HepG2 (cell line): ENCODE data around the gene GSTP1. TPM values are rescaled to one million over a fixed set of nuclear protein-coding genes. Genes with fewer than 3 reads are reported as not detected.
A peak's percentile ranks its signal among the peaks of the same experiment; 100 is the strongest.

Experiments used
- EZH2 ChIP-seq: conservative IDR thresholded peaks from 2 replicates; pipeline ENCODE4 v1.6.1; 2012; ENCODE audit warnings: mild to moderate bottlenecking, low read depth, low read length, moderate library complexity
- MAZ ChIP-seq, 2 experiments: sonication (generic) in 1 of 2; formaldehyde crosslinking in 1 of 2; IDR thresholded peaks; 2 replicates each; pipeline versions ENCODE4 v1.5.0 to v1.6.1; 2012 to 2020; ENCODE audit warnings: low read depth in 2 of 2, mild to moderate bottlenecking in 2 of 2, borderline replicate concordance in 1 of 2, improper control_type of control experiment in 1 of 2, low read length in 1 of 2, missing genetic modification reagents in 1 of 2, moderate library complexity in 1 of 2
- MLX ChIP-seq: IDR thresholded peaks from 2 replicates; pipeline ENCODE4 v1.6.1; 2016
- MZF1 ChIP-seq: sonication (generic); formaldehyde crosslinking; IDR thresholded peaks from 2 replicates; pipeline ENCODE4 v1.8.1; 2023; ENCODE audit warnings: mild to moderate bottlenecking, missing genetic modification reagents, borderline replicate concordance
- RARG ChIP-seq: sonication (generic); formaldehyde crosslinking; IDR thresholded peaks from 2 replicates; pipeline ENCODE4 v1.4.0; 2020; ENCODE audit warnings: low read depth, mild to moderate bottlenecking, missing genetic modification reagents
- SMARCE1 ChIP-seq: fragments of 450-650 bp; IDR thresholded peaks from 2 replicates; pipeline ENCODE4 v1.6.1; 2017; ENCODE audit warnings: borderline replicate concordance
- SNAPC4 ChIP-seq: sonication (generic); formaldehyde crosslinking; IDR thresholded peaks from 2 replicates; pipeline ENCODE4 v1.4.0; 2020; ENCODE audit warnings: mild to moderate bottlenecking, missing genetic modification reagents
- STAT5B ChIP-seq: sonication (generic); formaldehyde crosslinking; IDR thresholded peaks from 2 replicates; pipeline ENCODE4 v1.4.0; 2020; ENCODE audit warnings: missing genetic modification reagents
- ZBTB38 ChIP-seq: sonication (generic); formaldehyde crosslinking; IDR thresholded peaks from 2 replicates; pipeline ENCODE4 v1.5.1; 2020; ENCODE audit warnings: mild to moderate bottlenecking, missing genetic modification reagents
- ZKSCAN8 ChIP-seq: IDR thresholded peaks from 2 replicates; pipeline ENCODE4 v1.6.1; 2016; ENCODE audit warnings: borderline replicate concordance, missing genetic modification reagents, missing compliant biosample characterization
- ZNF142 ChIP-seq: sonication (generic); formaldehyde crosslinking; IDR thresholded peaks from 2 replicates; pipeline ENCODE4 v1.4.0; 2020; ENCODE audit warnings: missing genetic modification reagents
- ZNF784 ChIP-seq: sonication (generic); formaldehyde crosslinking; IDR thresholded peaks from 2 replicates; pipeline ENCODE4 v1.5.1; 2020; ENCODE audit warnings: missing genetic modification reagents, mild to moderate bottlenecking, borderline replicate concordance
- ZSCAN22 ChIP-seq: sonication (generic); formaldehyde crosslinking; IDR thresholded peaks from 2 replicates; pipeline ENCODE4 v1.4.0; 2020; ENCODE audit warnings: mild to moderate bottlenecking, missing genetic modification reagents
- polyA plus RNA-seq, 8 experiments: library from polyadenylated mRNA; depleted of rRNA in 3 of 8; stranded (reverse) in 7 of 8; unstranded in 1 of 8; fragments of >200 nt; fragmentation: Illumina TruSeq in 4 of 8; extraction: Trizol in 4 of 8; gene quantifications; 2 replicates each; pipeline versions ENCODE4 v1.2.1 to v1.2.3, GENCODE V29; 2011 to 2016; ENCODE audit warnings: low read depth in 4 of 8, missing spikeins in 1 of 8, mixed read lengths in 1 of 8; ENCODE audit not compliant: insufficient read depth in 1 of 8
- total RNA-seq, 5 experiments: library from RNA; depleted of rRNA; stranded (reverse); fragments of >200 nt; fragmentation: Illumina TruSeq; extraction: Trizol; gene quantifications; 2 replicates each; pipeline ENCODE4 v1.2.3, GENCODE V29; 2016; ENCODE audit warnings: low read depth in 1 of 5

The GSTP1 gene
- total and polyA plus RNA-seq, 2 of the 13 experiments (the other 11 are each of a cell fraction or from before 2014, with no cell fraction given), result not detected

- TF ChIP-seq SNAPC4 (CRISPR knock-in tag), result no peak
- no peak for TF ChIP-seq ZNF142 (CRISPR knock-in tag)
- peak; percentile 77; the same call in 1 of the 2 replicates for TF ChIP-seq MZF1
- TF ChIP-seq STAT5B (CRISPR knock-in tag), result no peak
- TF ChIP-seq MAZ (IDR thresholded peaks at IDR 0.05; ENCODE audit: borderline replicate concordance, low read depth, low read length), result peak; percentile 79
- TF ChIP-seq MAZ (CRISPR knock-in tag; IDR thresholded peaks at IDR 0.05; ENCODE audit: low read depth), result peak; percentile 91
- TF ChIP-seq ZSCAN22, result no peak
- no peak for TF ChIP-seq EZH2
- no peak for TF ChIP-seq SMARCE1
- TF ChIP-seq RARG (CRISPR knock-in tag), result 0 out of 2 replicates have a peak, but pooled peaks have one; percentile 63
- no peak for TF ChIP-seq MLX
- TF ChIP-seq ZBTB38, result peak; percentile 41; the same call in 1 of the 2 replicates
- peak; percentile 63; the same call in 1 of the 2 replicates for TF ChIP-seq ZKSCAN8 (CRISPR knock-in tag)
- peak; percentile 91; the same call in 1 of the 2 replicates for TF ChIP-seq ZNF784 (CRISPR knock-in tag)
Observed at GRCh38 chr11:67606492-67607295, 23.1 kb downstream of the GSTP1 start, which contains the start of gene NDUFV1 (continued).
